HepG2 (cell line): ENCODE data around the gene AHCYL1. TPM values are rescaled to one million over a fixed set of nuclear protein-coding genes. Genes with fewer than 3 reads are reported as not detected.

Experiments
- CENPT ChIP-seq: sonication (generic); formaldehyde crosslinking; IDR thresholded peaks from 2 replicates; pipeline ENCODE4 v1.8.0; 2022; ENCODE audit warnings: low read depth, mild to moderate bottlenecking, moderate library complexity, missing genetic modification reagents
- ELF3 ChIP-seq: IDR thresholded peaks from 2 replicates; pipeline ENCODE4 v1.6.1; 2016; ENCODE audit warnings: missing genetic modification reagents, missing compliant biosample characterization
- FOXO1 ChIP-seq: sonication (generic); formaldehyde crosslinking; IDR thresholded peaks from 2 replicates; pipeline ENCODE4 v1.4.0; 2020; ENCODE audit warnings: missing genetic modification reagents
- GABPA ChIP-seq, 2 experiments: IDR thresholded peaks; 2 replicates each; pipeline ENCODE4 v1.6.1; 2011 to 2016; ENCODE audit warnings: low read depth in 2 of 2, low read length in 1 of 2, missing biosample characterization in 1 of 2, missing genetic modification characterization in 1 of 2
- GATAD1 ChIP-seq: IDR thresholded peaks from 2 replicates; pipeline ENCODE4 v1.6.1; 2016; ENCODE audit warnings: missing genetic modification reagents, missing compliant biosample characterization
- KDM5A ChIP-seq: fragments of 200-600 bp; sonication (generic); IDR thresholded peaks from 2 replicates; pipeline ENCODE4 v1.7.0; 2018; ENCODE audit warnings: antibody characterized with exemption, mild to moderate bottlenecking, low read length, borderline replicate concordance
- KLF12 ChIP-seq: sonication (generic); formaldehyde crosslinking; IDR thresholded peaks from 2 replicates; pipeline ENCODE4 v1.4.0; 2020; ENCODE audit warnings: missing genetic modification reagents, borderline replicate concordance
- NCOA5 ChIP-seq: sonication (generic); formaldehyde crosslinking; IDR thresholded peaks from 2 replicates; pipeline ENCODE4 v1.4.0; 2020; ENCODE audit warnings: missing genetic modification reagents
- NFE2L2 ChIP-seq: fragments of 150-350 bp; IDR thresholded peaks from 2 replicates; pipeline ENCODE4 v1.6.1; 2014; ENCODE audit warnings: low read length
- NFYB ChIP-seq: sonication (generic); formaldehyde crosslinking; IDR thresholded peaks from 2 replicates; pipeline ENCODE4 v1.4.0; 2020; ENCODE audit warnings: missing genetic modification reagents
- STAG1 ChIP-seq: sonication (generic); formaldehyde crosslinking; IDR thresholded peaks from 2 replicates; pipeline ENCODE4 v1.4.0; 2020; ENCODE audit warnings: missing genetic modification reagents
- U2AF1 ChIP-seq: fragments of 200-400 bp; formaldehyde crosslinking; optimal IDR thresholded peaks from 2 replicates; pipeline ENCODE3; 2017; ENCODE audit warnings: mild to moderate bottlenecking, low read depth, low read length
- ZKSCAN8 ChIP-seq: IDR thresholded peaks from 2 replicates; pipeline ENCODE4 v1.6.1; 2016; ENCODE audit warnings: borderline replicate concordance, missing genetic modification reagents, missing compliant biosample characterization
- ZNF558 ChIP-seq: sonication (generic); formaldehyde crosslinking; IDR thresholded peaks from 2 replicates; pipeline ENCODE4 v1.9.0; 2022; ENCODE audit warnings: mild to moderate bottlenecking, missing genetic modification reagents, borderline replicate concordance
- ZNF562 ChIP-seq: sonication (generic); formaldehyde crosslinking; IDR thresholded peaks from 2 replicates; pipeline ENCODE4 v1.8.0; 2022; ENCODE audit warnings: missing genetic modification reagents, borderline replicate concordance
- ZNF644 ChIP-seq: IDR thresholded peaks from 2 replicates; pipeline ENCODE4 v1.6.1; 2016; ENCODE audit warnings: low read depth
- ZNF724P ChIP-seq: sonication (generic); formaldehyde crosslinking; IDR thresholded peaks from 2 replicates; pipeline ENCODE4 v1.8.0; 2022; ENCODE audit warnings: missing genetic modification reagents, borderline replicate concordance
- polyA plus RNA-seq, 8 experiments: library from polyadenylated mRNA; depleted of rRNA in 3 of 8; stranded (reverse) in 7 of 8; unstranded in 1 of 8; fragments of >200 nt; fragmentation: Illumina TruSeq in 4 of 8; extraction: Trizol in 4 of 8; gene quantifications; 2 replicates each; pipeline versions ENCODE4 v1.2.1 to v1.2.3, GENCODE V29; 2011 to 2016; ENCODE audit warnings: low read depth in 4 of 8, missing spikeins in 1 of 8, mixed read lengths in 1 of 8; ENCODE audit not compliant: insufficient read depth in 1 of 8
- total RNA-seq, 5 experiments: library from RNA; depleted of rRNA; stranded (reverse); fragments of >200 nt; fragmentation: Illumina TruSeq; extraction: Trizol; gene quantifications; 2 replicates each; pipeline ENCODE4 v1.2.3, GENCODE V29; 2016; ENCODE audit warnings: low read depth in 1 of 5
- TF ChIP-seq, protein P1 (sequence below): sonication (generic); formaldehyde crosslinking; IDR thresholded peaks from 2 replicates; pipeline ENCODE4 v1.4.0; 2020; ENCODE audit warnings: missing genetic modification reagents
- TF ChIP-seq, protein P2 (sequence below): sonication (generic); formaldehyde crosslinking; IDR thresholded peaks from 2 replicates; pipeline ENCODE4 v1.4.0; 2020; ENCODE audit warnings: mild to moderate bottlenecking, missing genetic modification reagents
- TF ChIP-seq, protein P3 (sequence below): IDR thresholded peaks from 2 replicates; pipeline ENCODE4 v1.6.1; 2016
- TF ChIP-seq, protein P4 (sequence below): sonication (generic); formaldehyde crosslinking; IDR thresholded peaks from 2 replicates; pipeline ENCODE4 v1.4.0; 2020; ENCODE audit warnings: missing genetic modification reagents, borderline replicate concordance
- TF ChIP-seq, protein P5 (sequence below): sonication (generic); formaldehyde crosslinking; IDR thresholded peaks from 2 replicates; pipeline ENCODE4 v1.8.1; 2023; ENCODE audit warnings: mild to moderate bottlenecking, missing genetic modification reagents

The AHCYL1 gene
- total and polyA plus RNA-seq, 2 of the 13 experiments (the other 11 are each of a cell fraction or from before 2014, with no cell fraction given): 40.9 to 76.3 TPM

DNA sequence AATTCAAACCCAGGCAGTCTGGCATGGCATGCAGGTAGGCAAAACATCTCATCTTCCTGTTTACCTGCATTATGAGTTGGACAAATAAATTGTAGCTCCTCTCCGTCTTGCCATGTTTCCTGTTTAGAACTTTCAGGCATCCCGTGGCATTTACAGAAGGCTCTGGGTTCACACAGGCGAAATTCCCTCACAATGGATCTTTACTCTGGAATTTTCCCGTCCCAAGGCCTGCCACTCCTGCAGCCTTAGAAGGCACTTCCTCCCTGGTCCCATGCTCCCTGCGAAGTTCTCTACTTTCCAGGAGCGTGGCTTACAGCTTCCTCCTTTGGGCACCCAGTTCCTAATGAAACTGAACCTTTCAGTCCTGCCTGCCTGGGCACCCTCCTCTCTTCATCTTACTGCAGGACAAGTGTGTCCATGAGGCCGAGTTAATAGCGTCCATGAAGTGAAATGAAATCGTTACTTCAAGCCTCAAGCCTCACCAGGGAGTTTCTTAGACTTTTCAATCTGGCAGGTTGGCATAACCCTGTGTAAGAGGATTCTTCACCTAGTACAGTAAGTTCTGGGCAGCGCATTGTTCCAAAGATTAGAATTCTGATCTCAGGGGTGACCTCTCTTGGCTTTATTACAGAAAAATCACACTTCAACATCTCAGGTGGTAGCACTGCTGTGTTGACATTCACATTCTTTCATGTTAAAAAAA, 36.8 kb upstream of the AHCYL1 start (continued):
- TF ChIP-seq, protein P1, sequence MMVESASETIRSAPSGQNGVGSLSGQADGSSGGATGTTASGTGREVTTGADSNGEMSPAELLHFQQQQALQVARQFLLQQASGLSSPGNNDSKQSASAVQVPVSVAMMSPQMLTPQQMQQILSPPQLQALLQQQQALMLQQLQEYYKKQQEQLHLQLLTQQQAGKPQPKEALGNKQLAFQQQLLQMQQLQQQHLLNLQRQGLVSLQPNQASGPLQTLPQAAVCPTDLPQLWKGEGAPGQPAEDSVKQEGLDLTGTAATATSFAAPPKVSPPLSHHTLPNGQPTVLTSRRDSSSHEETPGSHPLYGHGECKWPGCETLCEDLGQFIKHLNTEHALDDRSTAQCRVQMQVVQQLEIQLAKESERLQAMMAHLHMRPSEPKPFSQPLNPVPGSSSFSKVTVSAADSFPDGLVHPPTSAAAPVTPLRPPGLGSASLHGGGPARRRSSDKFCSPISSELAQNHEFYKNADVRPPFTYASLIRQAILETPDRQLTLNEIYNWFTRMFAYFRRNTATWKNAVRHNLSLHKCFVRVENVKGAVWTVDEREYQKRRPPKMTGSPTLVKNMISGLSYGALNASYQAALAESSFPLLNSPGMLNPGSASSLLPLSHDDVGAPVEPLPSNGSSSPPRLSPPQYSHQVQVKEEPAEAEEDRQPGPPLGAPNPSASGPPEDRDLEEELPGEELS (CRISPR knock-in tag): peak; percentile 66; the same call in 1 of the 2 replicates
- TF ChIP-seq ZNF724P (CRISPR knock-in tag) (no peak), GABPA (IDR thresholded peaks at IDR 0.05; ENCODE audit: low read depth, low read length) (no peak), GABPA (CRISPR knock-in tag; IDR thresholded peaks at IDR 0.05; ENCODE audit: low read depth) (peak; percentile 32), ZNF562 (CRISPR knock-in tag) (no peak), GATAD1 (no peak), ELF3 (peak; percentile 73; the same call in 1 of the 2 replicates), NFYB (no peak), NFE2L2 (no peak), KDM5A (no peak), ZNF558 (no peak), FOXO1 (CRISPR knock-in tag) (peak; percentile 51; the same call in 1 of the 2 replicates), ZKSCAN8 (CRISPR knock-in tag) (no peak), U2AF1 (no peak), CENPT (CRISPR knock-in tag) (no peak), ZNF644 (CRISPR knock-in tag) (no peak), STAG1 (no peak), NCOA5 (CRISPR knock-in tag) (no peak), KLF12 (CRISPR knock-in tag) (no peak)
- TF ChIP-seq, protein P2, sequence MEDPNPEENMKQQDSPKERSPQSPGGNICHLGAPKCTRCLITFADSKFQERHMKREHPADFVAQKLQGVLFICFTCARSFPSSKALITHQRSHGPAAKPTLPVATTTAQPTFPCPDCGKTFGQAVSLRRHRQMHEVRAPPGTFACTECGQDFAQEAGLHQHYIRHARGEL (CRISPR knock-in tag): no peak
- TF ChIP-seq, protein P3, sequence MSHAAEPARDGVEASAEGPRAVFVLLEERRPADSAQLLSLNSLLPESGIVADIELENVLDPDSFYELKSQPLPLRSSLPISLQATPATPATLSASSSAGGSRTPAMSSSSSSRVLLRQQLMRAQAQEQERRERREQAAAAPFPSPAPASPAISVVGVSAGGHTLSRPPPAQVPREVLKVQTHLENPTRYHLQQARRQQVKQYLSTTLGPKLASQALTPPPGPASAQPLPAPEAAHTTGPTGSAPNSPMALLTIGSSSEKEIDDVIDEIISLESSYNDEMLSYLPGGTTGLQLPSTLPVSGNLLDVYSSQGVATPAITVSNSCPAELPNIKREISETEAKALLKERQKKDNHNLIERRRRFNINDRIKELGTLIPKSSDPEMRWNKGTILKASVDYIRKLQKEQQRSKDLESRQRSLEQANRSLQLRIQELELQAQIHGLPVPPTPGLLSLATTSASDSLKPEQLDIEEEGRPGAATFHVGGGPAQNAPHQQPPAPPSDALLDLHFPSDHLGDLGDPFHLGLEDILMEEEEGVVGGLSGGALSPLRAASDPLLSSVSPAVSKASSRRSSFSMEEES: peak; percentile 42; the same call in 1 of the 2 replicates
- TF ChIP-seq, protein P4, sequence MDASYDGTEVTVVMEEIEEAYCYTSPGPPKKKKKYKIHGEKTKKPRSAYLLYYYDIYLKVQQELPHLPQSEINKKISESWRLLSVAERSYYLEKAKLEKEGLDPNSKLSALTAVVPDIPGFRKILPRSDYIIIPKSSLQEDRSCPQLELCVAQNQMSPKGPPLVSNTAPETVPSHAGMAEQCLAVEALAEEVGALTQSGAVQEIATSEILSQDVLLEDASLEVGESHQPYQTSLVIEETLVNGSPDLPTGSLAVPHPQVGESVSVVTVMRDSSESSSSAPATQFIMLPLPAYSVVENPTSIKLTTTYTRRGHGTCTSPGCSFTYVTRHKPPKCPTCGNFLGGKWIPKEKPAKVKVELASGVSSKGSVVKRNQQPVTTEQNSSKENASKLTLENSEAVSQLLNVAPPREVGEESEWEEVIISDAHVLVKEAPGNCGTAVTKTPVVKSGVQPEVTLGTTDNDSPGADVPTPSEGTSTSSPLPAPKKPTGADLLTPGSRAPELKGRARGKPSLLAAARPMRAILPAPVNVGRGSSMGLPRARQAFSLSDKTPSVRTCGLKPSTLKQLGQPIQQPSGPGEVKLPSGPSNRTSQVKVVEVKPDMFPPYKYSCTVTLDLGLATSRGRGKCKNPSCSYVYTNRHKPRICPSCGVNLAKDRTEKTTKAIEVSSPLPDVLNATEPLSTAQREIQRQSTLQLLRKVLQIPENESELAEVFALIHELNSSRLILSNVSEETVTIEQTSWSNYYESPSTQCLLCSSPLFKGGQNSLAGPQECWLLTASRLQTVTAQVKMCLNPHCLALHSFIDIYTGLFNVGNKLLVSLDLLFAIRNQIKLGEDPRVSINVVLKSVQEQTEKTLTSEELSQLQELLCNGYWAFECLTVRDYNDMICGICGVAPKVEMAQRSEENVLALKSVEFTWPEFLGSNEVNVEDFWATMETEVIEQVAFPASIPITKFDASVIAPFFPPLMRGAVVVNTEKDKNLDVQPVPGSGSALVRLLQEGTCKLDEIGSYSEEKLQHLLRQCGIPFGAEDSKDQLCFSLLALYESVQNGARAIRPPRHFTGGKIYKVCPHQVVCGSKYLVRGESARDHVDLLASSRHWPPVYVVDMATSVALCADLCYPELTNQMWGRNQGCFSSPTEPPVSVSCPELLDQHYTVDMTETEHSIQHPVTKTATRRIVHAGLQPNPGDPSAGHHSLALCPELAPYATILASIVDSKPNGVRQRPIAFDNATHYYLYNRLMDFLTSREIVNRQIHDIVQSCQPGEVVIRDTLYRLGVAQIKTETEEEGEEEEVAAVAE (CRISPR knock-in tag): no peak
- TF ChIP-seq, protein P5, sequence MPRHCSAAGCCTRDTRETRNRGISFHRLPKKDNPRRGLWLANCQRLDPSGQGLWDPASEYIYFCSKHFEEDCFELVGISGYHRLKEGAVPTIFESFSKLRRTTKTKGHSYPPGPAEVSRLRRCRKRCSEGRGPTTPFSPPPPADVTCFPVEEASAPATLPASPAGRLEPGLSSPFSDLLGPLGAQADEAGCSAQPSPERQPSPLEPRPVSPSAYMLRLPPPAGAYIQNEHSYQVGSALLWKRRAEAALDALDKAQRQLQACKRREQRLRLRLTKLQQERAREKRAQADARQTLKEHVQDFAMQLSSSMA: no peak
